IPS DF 6.9 (cell line): ENCODE measurements around the gene C1QTNF12.
"Not testable (repeated sequence)": the region's sequence is repeated elsewhere in the genome, so short reads cannot be mapped to it uniquely, and the experiment has no call there.

Source experiments
- DNase-seq: peaks from one replicate; pipeline ENCODE4 v3.0.0-alpha.2; 2013; ENCODE audit warnings: low read depth, low spot score
- H3K27ac ChIP-seq: one replicate; pipeline ENCODE4 v1.5.1; 2013; ENCODE audit warnings: low read length, control low read depth
- H3K27me3 ChIP-seq: 2 replicates; pipeline ENCODE4 v1.6.1; 2013; ENCODE audit warnings: mild to moderate bottlenecking, low read length; ENCODE audit not compliant: control insufficient read depth, insufficient read depth
- H3K36me3 ChIP-seq: 2 replicates; pipeline ENCODE4 v1.6.1; 2013; ENCODE audit warnings: low read length; ENCODE audit not compliant: control insufficient read depth, insufficient read depth
- H3K4me1 ChIP-seq: 2 replicates; pipeline ENCODE4 v1.6.1; 2013; ENCODE audit warnings: low read length; ENCODE audit not compliant: control insufficient read depth, insufficient read depth
- H3K4me3 ChIP-seq: 2 replicates; pipeline ENCODE4 v1.5.1; 2013; ENCODE audit warnings: mild to moderate bottlenecking, low read length
- H3K9me3 ChIP-seq: 2 replicates; pipeline ENCODE4 v1.6.1; 2013; ENCODE audit warnings: low read length, inconsistent platforms; ENCODE audit not compliant: control insufficient read depth, insufficient read depth
- WGBS: extraction: QIAGEN DNeasy Blood & Tissue Kit; methylation state at CpG from one replicate; pipeline ENCODE4 v1.1.7; 2013; ENCODE audit warnings: mixed read lengths, missing lambda C conversion rate; ENCODE audit not compliant: insufficient read length, insufficient coverage; 5-methylcytosine and 5-hydroxymethylcytosine counted together

The C1QTNF12 gene

DNA sequence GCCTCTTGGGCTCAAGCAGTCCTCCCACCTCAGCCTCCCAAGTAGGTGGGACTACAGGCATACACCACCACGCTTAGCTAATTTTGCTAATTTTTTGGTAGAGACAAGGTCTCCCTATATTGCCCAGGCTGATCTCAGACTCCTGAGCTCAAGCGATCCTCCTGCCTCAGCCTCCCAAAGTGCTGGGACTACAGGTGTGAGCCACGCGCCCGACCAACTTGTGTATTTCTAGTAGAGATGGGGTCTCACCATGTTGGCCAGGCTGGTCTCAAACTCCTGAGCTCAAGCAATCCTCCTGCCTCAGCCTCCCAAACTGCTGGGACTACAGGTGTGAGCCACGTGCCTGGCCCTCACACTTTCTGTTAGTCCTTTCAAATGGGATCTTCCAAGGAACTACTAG, 50.8 kb downstream of the C1QTNF12 start:
- not testable (repeated sequence) for DNase-seq, H3K9me3 ChIP-seq, H3K4me1 ChIP-seq, H3K27me3 ChIP-seq, H3K27ac ChIP-seq, H3K36me3 ChIP-seq, H3K4me3 ChIP-seq
- no CpG with 5 or more reads among the region's 6 CpGs for WGBS

DNA sequence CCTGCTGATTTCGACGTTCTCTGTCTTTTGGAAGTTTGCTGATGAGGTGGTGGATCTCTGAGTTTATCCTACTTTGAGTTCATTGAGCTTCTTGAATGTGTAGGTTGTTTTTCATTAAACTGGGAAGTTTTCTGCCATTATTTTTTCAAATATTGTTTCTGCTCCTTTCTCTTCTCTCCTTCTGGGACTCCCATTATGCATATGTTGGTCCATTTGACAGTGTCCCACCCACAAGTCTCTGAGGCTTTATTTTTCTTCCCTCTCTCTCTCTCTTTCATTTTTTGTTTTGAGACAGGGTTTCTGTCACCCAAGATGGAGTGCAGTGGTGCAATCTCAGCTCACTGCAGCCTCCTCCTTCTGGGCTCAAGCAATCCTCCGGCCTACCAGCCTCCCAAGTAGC, 51.8 kb downstream of the C1QTNF12 start:
- DNase-seq, result no peak
- H3K9me3 ChIP-seq, result no peaks in the 10 kb centered on the region
- no peaks in the 10 kb centered on the region for H3K36me3 ChIP-seq
- no peaks in the 10 kb centered on the region for H3K27me3 ChIP-seq
- no peak overlapping the region for H3K4me3 ChIP-seq
- no peaks in the 10 kb centered on the region; the same call in 1 of the 2 replicates for H3K4me1 ChIP-seq
- WGBS, result no CpG with 5 or more reads among the region's 3 CpGs
- H3K27ac ChIP-seq, result no peak overlapping the region
